Lower leg skin (tissue), 3 donors: ENCODE data around the gene ZNF740.

Source experiments
- POLR2A ChIP-seq, 2 donors: fragments of 450-650 bp; IDR thresholded peaks; one replicate each; pipeline ENCODE4 v1.6.1; 2016 to 2017; ENCODE audit warnings: antibody characterized with exemption in 2 of 2, mild to moderate bottlenecking in 1 of 2, moderate library complexity in 1 of 2
- TF ChIP-seq, protein P1 (sequence below), 3 donors: fragments of 450-650 bp; IDR thresholded peaks; one replicate each; pipeline ENCODE4 v1.5.1; 2016; ENCODE audit warnings: antibody characterized with exemption in 3 of 3, mild to moderate bottlenecking in 3 of 3, moderate library complexity in 2 of 3

DNA sequence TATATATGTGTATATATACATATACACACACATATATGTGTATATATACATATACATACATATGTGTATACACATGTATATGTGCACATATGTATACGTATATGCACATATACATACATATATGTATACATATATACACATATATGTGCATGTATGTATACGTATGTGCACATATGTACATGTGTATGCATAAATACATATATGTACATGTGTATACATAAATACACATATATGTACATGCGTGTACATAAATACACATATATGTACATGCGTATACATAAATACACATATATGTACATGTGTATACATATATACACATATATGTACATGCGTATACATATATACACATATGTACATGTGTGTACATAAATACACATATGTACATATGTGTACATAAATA, 33.3 kb upstream of the ZNF740 start:
- TF ChIP-seq, protein P1, sequence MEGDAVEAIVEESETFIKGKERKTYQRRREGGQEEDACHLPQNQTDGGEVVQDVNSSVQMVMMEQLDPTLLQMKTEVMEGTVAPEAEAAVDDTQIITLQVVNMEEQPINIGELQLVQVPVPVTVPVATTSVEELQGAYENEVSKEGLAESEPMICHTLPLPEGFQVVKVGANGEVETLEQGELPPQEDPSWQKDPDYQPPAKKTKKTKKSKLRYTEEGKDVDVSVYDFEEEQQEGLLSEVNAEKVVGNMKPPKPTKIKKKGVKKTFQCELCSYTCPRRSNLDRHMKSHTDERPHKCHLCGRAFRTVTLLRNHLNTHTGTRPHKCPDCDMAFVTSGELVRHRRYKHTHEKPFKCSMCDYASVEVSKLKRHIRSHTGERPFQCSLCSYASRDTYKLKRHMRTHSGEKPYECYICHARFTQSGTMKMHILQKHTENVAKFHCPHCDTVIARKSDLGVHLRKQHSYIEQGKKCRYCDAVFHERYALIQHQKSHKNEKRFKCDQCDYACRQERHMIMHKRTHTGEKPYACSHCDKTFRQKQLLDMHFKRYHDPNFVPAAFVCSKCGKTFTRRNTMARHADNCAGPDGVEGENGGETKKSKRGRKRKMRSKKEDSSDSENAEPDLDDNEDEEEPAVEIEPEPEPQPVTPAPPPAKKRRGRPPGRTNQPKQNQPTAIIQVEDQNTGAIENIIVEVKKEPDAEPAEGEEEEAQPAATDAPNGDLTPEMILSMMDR (IDR thresholded peaks at IDR 0.05) = no peak
- no peak for TF ChIP-seq POLR2A (IDR thresholded peaks at IDR 0.05)
